ENCODE results near the gene LIPF. TPM values are rescaled to one million over a fixed set of nuclear protein-coding genes. Genes with fewer than 3 reads are reported as not detected.

The LIPF gene
- total RNA-seq, 1 experiment from 2014 or later: not detected

GRCh38 chr10:88617772-88618300 lies 46.4 kb upstream of the LIPF start (continued):
- TF ChIP-seq E2F1 (CRISPR knock-in tag; IDR thresholded peaks at IDR 0.05): no peak
- TF ChIP-seq MAX (CRISPR knock-in tag; IDR thresholded peaks at IDR 0.05): no peak

- Mint-ChIP-seq H3K36me3 (no peaks in the 10 kb centered on the region), H3K4me1 (no peaks in the 10 kb centered on the region), H3K4me3 (no peak overlapping the region), H3K27me3 (ENCODE audit: low read depth) (no peaks in the 10 kb centered on the region), H3K9me3 (peaks cover 10% of the 10 kb centered on the region; the same call in 1 of the 2 replicates), H3K27ac (no peak overlapping the region)
- ChIA-PET POLR2A (no interaction called here), CTCF (interaction anchor here (2.4 kb wide), 1 partner anchor 35 kb away, joined by 8 read pairs; the partner anchor contains the start of gene RNLS)
- no peak for ATAC-seq
- no peak for DNase-seq (ENCODE audit: low spot score)
- no peak for TF ChIP-seq JUN (CRISPR knock-in tag; IDR thresholded peaks at IDR 0.05)
- no peak for TF ChIP-seq HMGA2 (CRISPR knock-in tag; IDR thresholded peaks at IDR 0.05)
- no peak for TF ChIP-seq NFE2L1 (CRISPR knock-in tag; IDR thresholded peaks at IDR 0.05)
- no peak for TF ChIP-seq ZNF532 (CRISPR knock-in tag; IDR thresholded peaks at IDR 0.05; ENCODE audit: borderline replicate concordance)
- no peak for TF ChIP-seq OVOL2 (CRISPR knock-in tag; IDR thresholded peaks at IDR 0.05; ENCODE audit: borderline replicate concordance)
- no peak for TF ChIP-seq AR (CRISPR knock-in tag; IDR thresholded peaks at IDR 0.05)
- TF ChIP-seq RELA (CRISPR knock-in tag; IDR thresholded peaks at IDR 0.05; ENCODE audit: borderline replicate concordance): no peak
- no peak for TF ChIP-seq FOXP4 (CRISPR knock-in tag; IDR thresholded peaks at IDR 0.05)
- TF ChIP-seq ZNF317 (CRISPR knock-in tag; IDR thresholded peaks at IDR 0.05; ENCODE audit: borderline replicate concordance, low read depth): no peak
- no peak for TF ChIP-seq TCF7 (CRISPR knock-in tag; IDR thresholded peaks at IDR 0.05; ENCODE audit: low read depth)
- no peak for TF ChIP-seq ZNF425 (CRISPR knock-in tag; conservative IDR thresholded peaks at IDR 0.05)
- no peak for TF ChIP-seq TP53 (CRISPR knock-in tag; IDR thresholded peaks at IDR 0.05)
- TF ChIP-seq ZBTB43 (CRISPR knock-in tag; IDR thresholded peaks at IDR 0.05): no peak
Measured at GRCh38 chr10:88618496-88618895, 45.7 kb upstream of the LIPF start.

Measured in WTC11 (cell line).